Fibroblast of mammary gland (primary cell): ENCODE results near the gene RAB5IF.

Experiments
- DNase-seq: peaks from one replicate; pipeline ENCODE4 v3.0.0-alpha.2; 2010; ENCODE audit warnings: low read depth
- H3K4me3 ChIP-seq: 2 replicates; pipeline ENCODE4 v1.5.1; 2011; ENCODE audit warnings: low read depth, mild to moderate bottlenecking, low read length, moderate library complexity; ENCODE audit not compliant: control insufficient read depth
- TF ChIP-seq, protein P1 (sequence below): conservative IDR thresholded peaks from 2 replicates; pipeline ENCODE4 v1.5.1; 2011; ENCODE audit warnings: low read depth, low read length, inconsistent platforms; ENCODE audit not compliant: control insufficient read depth, insufficient read depth

Gene RAB5IF

DNA sequence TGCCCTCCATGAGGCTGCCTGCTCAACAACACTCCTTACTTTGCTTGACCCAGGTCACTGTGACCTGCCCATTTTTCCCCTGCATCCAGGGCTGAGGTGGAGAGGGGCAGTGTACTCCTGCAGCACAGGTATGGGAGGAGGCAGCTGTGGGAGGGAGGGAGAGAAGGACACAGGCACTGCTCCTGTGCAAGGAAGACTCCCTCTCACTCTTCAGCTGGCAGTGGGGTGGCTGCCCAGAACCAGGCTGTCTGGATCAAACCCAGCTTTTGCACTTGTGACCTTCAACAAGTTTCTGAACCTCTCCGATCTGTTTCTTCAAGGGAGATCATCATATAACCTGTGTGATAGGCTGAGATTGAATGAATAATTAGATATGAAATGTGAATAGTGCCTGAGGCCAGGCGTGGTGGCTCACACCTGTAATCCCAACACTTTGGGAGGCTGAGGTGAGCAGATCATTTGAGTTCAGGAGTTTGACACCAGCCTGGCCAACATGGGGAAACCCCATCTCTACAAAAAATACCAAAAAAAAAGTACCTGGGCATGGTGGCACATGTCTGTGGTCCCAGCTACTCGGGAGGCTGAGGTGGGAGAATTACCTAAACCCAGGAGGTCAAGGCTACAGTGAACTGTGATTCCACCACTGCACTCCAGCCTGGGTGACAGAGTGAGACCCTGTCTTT, 18.1 kb upstream of the RAB5IF start:
- no peak overlapping the region for H3K4me3 ChIP-seq
- TF ChIP-seq, protein P1, sequence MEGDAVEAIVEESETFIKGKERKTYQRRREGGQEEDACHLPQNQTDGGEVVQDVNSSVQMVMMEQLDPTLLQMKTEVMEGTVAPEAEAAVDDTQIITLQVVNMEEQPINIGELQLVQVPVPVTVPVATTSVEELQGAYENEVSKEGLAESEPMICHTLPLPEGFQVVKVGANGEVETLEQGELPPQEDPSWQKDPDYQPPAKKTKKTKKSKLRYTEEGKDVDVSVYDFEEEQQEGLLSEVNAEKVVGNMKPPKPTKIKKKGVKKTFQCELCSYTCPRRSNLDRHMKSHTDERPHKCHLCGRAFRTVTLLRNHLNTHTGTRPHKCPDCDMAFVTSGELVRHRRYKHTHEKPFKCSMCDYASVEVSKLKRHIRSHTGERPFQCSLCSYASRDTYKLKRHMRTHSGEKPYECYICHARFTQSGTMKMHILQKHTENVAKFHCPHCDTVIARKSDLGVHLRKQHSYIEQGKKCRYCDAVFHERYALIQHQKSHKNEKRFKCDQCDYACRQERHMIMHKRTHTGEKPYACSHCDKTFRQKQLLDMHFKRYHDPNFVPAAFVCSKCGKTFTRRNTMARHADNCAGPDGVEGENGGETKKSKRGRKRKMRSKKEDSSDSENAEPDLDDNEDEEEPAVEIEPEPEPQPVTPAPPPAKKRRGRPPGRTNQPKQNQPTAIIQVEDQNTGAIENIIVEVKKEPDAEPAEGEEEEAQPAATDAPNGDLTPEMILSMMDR = no peak
- DNase-seq = no peak

DNA sequence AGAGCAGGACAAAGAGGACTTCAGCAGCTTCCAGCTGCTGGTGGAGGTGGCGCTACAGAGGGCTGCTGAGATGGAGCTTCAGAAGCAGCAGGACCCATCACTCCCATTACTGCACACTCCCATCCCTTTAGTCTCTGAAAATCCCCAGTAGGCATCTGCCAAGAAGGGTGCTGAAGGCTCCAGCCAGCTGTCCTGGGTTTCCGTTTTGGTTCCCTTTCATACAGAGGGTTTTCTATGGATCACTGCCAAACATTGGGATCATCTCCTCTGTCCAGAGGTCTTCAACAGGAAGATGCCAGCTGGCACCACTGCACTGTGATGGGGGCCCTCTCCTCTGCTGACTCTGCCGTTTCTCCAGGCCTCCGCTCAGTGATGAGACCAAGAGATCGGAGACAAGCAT, 14.3 kb upstream of the RAB5IF start:
- no peak for DNase-seq
- no peak overlapping the region for H3K4me3 ChIP-seq
- TF ChIP-seq, protein P1 = no peak

- H3K4me3 ChIP-seq = no peak overlapping the region
- TF ChIP-seq, protein P1 = peak; percentile 28
- peak; percentile 38 for DNase-seq
Measured at GRCh38 chr20:36591854-36592641, 13.5 kb upstream of the RAB5IF start.

- no peak for DNase-seq
- TF ChIP-seq, protein P1 = no peak
- H3K4me3 ChIP-seq = no peak overlapping the region
Measured at GRCh38 chr20:36593347-36593929, 12.1 kb upstream of the RAB5IF start.

- no peak for DNase-seq
- H3K4me3 ChIP-seq = no peak overlapping the region
- TF ChIP-seq, protein P1 = no peak
Measured at GRCh38 chr20:36599912-36600345, 5.7 kb upstream of the RAB5IF start.

GRCh38 chr20:36601540-36601939, 4.0 kb upstream of the RAB5IF start:
- TF ChIP-seq, protein P1 = no peak
- DNase-seq = no peak
- H3K4me3 ChIP-seq = no peak overlapping the region
